ENCODE results near the gene ZNF598. TPM values are rescaled to one million over a fixed set of nuclear protein-coding genes. Genes with fewer than 3 reads are reported as not detected.

Gene ZNF598
- total RNA-seq, 3 donors from 2014 or later: 118 to 127 (median 126) TPM

DNA sequence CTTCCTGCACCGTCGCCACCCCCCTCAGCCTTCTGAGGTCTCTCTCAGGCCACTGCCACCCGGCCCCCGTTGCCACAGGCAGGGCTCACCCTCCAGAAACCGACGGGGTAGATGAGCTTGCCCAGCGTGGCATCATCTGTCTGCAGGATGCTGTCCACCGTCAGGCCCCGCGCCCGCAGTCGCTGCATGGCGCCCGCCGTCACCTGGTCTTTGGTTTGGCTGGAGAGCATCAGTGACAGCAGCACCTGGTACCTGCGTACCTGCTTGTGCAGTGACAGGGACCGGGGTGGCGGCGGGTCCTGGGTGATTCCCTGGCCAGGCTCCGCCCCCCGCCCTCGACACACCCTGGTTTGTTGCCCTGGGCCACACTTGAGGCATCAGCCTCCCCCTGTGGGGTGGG is 34.9 kb upstream of the ZNF598 start:
- Mint-ChIP-seq H3K4me1 (ENCODE audit: low read depth) (peaks cover 16% of the 10 kb centered on the region), H3K36me3 (ENCODE audit: insufficient read depth) (peaks cover 2% of the 10 kb centered on the region), H3K9me3 (no peaks in the 10 kb centered on the region), H3K27me3 (ENCODE audit: low read depth) (no peaks in the 10 kb centered on the region), H3K4me3 (no peak overlapping the region)
- ATAC-seq: no peak
- no peak for DNase-seq

DNA sequence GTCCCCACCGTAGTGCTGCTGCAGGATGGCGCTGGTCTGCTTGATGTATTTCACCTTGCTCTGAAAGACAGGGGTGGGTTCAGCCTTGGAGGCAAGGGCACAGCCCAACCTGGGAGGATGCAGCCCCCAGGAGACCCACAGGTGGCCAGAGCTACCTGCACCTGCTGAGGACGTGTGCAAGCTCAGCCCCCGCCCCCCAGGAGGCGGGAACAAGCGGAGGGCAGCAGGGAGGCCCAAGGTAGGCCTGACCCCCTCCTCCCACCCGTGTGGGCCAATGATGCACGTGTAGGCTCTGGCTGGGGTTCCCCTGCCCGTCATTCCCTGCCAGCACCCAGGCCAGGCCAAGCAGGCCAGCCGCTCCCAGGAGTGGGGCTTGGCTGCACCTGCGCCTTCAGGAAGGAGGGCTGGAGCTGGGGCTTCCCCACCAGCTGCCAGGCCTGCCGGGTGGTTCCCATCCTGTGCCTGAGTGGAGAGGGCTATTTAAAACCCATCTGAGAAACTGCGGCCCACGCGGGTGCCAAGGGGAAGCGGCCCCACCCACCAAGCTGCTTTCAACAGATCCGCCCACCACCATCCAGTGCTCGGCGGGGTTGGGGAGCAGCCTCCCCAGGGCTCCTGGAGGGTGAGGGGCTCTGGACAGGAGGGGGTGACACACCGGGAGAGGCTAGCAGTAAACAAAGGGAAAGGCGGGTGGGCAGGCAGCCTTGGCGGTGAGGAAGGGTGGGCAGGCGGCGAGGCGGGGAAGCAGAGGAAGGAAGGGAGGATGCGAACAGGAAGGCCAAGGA is 34.2 kb upstream of the ZNF598 start:
- Mint-ChIP-seq H3K4me3 (no peak overlapping the region), H3K27me3 (ENCODE audit: low read depth) (no peaks in the 10 kb centered on the region), H3K9me3 (no peaks in the 10 kb centered on the region), H3K36me3 (ENCODE audit: insufficient read depth) (peaks cover 2% of the 10 kb centered on the region), H3K4me1 (ENCODE audit: low read depth) (peaks cover 16% of the 10 kb centered on the region)
- DNase-seq (no peak), ATAC-seq (no peak)

DNA sequence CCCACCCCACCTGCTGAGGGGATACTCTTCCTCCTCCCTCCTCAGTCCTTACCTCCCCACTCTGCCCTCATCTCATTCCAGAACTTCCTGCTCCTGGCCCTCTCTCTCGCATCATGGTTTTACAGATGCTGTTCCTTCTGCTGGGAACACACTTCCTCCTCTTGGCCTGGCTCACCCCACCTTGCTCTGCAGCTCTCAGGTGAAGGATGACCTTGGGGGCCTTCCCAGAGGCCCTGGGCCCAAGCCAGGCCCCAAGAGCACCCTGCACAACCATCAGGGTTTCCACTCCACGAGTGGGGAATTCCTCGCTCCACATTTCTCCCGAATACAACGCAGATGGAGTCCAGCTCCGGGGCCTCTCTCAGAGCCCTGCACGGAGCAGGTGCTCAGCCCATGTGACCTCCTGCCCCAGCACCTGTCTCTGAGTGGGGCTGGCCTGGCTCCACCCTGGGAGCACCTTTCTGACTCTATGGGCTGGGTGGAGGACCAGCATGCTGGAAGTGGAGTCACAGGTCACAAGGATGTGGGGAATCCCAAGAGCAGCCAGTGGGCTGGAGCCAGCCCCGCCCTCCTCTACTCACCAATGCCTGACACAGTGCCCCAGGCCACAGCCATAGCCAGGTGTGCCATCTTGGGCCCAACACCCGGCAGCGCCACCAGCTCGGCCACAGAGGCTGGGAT is 33.5 kb upstream of the ZNF598 start:
- peaks cover 8% of the 10 kb centered on the region for H3K4me1 Mint-ChIP-seq (ENCODE audit: low read depth)
- DNase-seq (no peak), ATAC-seq (no peak)
- no peaks in the 10 kb centered on the region for H3K9me3 Mint-ChIP-seq
- H3K27me3 Mint-ChIP-seq (ENCODE audit: low read depth): no peaks in the 10 kb centered on the region
- H3K4me3 Mint-ChIP-seq: no peak overlapping the region
- H3K36me3 Mint-ChIP-seq (ENCODE audit: insufficient read depth): peaks cover 2% of the 10 kb centered on the region

DNA sequence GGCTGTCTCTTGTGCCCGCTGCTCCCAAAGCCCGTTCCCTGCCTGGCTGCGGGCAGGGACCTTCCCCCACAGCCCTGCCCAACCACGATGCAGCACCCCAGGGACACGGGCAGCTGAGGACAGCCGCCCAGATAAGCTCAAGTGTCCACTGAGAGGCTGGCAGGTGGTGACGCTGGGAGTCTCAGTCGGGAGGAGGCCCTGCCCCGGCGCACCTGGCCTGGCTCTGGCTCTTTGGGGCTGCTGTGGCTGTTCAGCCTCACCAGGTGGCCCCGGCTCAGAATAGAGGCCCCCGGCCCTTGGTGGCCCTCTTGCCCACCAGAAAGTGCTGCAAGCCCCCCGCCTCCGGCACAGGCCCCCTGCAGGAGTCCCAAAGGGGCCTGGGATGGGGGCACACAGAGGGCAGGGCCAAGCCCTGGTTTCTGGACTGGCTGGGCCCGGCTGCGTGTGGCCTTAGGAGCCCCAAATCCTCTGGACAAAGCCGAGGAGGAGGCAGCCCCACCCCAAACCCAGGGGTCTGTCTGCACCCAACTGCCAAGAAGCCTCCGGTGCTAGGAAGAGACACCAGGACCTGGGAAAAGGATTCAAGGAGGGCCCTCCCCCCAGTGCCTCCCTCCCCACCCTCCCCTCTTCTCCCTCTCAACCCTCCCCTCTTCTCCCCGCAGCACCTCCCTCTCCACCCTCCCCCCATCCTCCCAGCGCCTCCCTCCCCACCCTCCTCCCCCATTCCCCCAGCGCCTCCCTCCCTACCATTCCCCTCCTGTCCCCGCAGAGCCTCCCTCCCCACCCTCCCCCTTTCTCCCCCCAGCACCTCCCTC is 32.8 kb upstream of the ZNF598 start:
- H3K4me1 Mint-ChIP-seq (ENCODE audit: low read depth): peaks cover 7% of the 10 kb centered on the region
- no peak overlapping the region for H3K4me3 Mint-ChIP-seq
- peaks cover 2% of the 10 kb centered on the region for H3K36me3 Mint-ChIP-seq (ENCODE audit: insufficient read depth)
- ATAC-seq: no peak
- no peak for DNase-seq
- H3K9me3 Mint-ChIP-seq: no peaks in the 10 kb centered on the region
- H3K27me3 Mint-ChIP-seq (ENCODE audit: low read depth): no peaks in the 10 kb centered on the region

DNA sequence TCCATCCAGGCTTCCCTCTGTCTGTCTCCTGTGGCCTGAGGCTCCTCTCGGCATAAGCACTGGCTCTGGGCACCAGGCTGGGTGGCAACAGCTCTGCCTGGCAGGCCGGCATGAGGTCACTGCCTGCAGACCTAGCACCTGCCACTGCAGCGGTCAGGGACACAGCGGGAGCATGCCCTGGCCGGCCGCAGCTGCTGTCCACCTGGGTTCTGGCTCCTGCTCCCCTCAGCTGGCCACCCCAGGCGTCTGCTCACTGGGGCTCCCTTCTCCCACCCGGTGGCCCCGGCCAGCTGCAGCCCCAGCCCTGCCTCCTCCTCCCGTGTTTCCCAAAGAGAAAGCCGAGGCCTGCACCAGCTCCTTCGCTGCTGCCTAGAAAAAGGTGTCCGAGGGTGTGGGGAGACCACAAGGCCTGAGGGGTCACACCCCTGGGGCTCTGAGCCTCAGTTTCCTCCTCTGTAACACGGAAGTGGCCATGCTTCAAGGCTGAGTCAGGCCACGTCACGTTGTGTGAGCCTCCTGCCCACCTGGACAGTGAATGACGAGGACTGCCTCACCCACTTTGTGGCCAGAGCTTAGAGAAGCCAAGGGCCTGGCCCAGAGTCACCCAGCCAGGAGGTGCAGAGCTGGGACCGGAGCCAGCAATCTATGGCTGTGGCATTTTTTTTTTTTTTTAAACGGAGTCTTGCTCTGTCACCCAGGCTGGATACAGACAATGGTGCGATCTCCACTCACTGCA is 31.3 kb upstream of the ZNF598 start:
- H3K4me1 Mint-ChIP-seq (ENCODE audit: low read depth): no peaks in the 10 kb centered on the region
- DNase-seq: no peak
- no peak overlapping the region for H3K4me3 Mint-ChIP-seq
- H3K27me3 Mint-ChIP-seq (ENCODE audit: low read depth): no peaks in the 10 kb centered on the region
- ATAC-seq: no peak
- H3K36me3 Mint-ChIP-seq (ENCODE audit: insufficient read depth): no peaks in the 10 kb centered on the region
- no peaks in the 10 kb centered on the region for H3K9me3 Mint-ChIP-seq

DNA sequence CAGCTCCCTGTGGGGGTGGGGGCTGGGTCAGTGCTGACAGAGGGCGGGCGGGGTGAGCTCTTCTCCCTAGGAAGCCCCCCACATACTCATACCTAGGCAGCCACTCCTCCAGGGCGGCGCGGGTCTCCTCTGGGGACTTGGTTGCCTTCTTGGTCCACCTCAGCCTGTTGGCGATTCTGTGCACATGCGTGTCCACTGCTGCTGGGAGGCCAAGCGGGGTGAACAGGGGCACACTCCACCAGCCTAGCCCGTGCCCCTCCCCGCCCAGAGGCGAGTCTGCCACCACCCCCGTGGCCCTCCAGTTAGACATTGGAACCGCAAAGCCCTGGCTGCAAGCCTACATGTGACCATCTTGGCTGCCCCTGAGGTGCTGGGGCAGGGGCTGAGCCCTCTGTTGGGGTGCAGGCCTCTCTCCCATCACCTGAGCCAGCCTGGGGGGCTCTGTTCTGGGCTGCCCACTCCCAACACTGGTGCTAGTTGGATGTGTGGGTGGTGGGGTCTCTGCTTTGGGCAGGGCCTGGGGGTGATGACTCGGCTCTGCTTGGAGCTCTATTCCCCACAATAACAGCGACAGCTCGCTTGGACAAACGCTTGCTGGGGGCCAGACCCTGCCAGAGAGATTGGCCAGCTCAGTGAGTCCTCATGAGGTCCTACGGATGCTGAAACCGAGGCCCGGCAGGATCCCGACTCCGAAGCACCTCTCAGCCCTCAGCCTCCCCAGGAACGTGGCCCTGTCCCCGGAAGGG is 30.6 kb upstream of the ZNF598 start:
- Mint-ChIP-seq H3K36me3 (ENCODE audit: insufficient read depth) (no peaks in the 10 kb centered on the region), H3K4me3 (no peak overlapping the region), H3K4me1 (ENCODE audit: low read depth) (no peaks in the 10 kb centered on the region), H3K27me3 (ENCODE audit: low read depth) (no peaks in the 10 kb centered on the region), H3K9me3 (no peaks in the 10 kb centered on the region)
- ATAC-seq (no peak), DNase-seq (no peak)

DNA sequence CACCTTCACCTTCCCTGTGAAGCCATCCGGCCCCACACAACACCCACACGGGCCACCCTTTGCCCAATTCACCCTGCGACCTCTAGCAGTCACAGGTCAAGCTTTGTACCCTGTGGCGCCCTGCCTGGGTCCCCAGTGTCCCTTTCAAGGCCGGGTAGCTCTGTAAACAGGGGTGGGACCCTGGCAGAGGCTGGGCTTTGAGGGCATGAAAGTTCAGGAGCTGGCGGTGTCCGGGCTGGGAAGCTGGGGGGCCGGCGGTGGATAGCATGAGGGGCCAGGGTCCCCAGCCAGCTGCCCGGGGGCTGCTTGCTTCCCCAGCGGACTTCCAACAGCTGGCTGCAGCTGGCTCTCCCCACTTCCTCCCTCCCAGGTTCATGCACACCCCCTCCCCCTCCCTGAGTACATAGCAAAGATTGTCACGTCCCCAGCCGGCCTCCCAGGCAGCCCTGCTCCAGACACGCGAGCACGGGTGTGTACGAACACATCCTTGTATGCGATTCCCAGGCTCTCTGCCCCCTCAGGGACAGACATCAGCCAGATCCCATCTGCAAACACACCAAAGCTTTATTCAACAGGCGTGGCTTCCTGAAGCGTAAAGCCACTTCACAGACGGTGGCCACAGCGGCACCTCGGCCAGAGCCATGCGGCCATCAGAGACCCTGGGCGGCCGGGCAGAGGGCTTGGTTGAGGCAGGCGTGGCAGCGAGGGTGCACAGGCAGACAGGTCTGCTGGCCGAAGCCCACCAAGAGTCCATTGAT is 29.8 kb upstream of the ZNF598 start:
- ATAC-seq (no peak), DNase-seq (no peak)
- Mint-ChIP-seq H3K4me3 (no peak overlapping the region), H3K27me3 (ENCODE audit: low read depth) (no peaks in the 10 kb centered on the region), H3K9me3 (no peaks in the 10 kb centered on the region), H3K36me3 (ENCODE audit: insufficient read depth) (no peaks in the 10 kb centered on the region), H3K4me1 (ENCODE audit: low read depth) (no peaks in the 10 kb centered on the region)

DNA sequence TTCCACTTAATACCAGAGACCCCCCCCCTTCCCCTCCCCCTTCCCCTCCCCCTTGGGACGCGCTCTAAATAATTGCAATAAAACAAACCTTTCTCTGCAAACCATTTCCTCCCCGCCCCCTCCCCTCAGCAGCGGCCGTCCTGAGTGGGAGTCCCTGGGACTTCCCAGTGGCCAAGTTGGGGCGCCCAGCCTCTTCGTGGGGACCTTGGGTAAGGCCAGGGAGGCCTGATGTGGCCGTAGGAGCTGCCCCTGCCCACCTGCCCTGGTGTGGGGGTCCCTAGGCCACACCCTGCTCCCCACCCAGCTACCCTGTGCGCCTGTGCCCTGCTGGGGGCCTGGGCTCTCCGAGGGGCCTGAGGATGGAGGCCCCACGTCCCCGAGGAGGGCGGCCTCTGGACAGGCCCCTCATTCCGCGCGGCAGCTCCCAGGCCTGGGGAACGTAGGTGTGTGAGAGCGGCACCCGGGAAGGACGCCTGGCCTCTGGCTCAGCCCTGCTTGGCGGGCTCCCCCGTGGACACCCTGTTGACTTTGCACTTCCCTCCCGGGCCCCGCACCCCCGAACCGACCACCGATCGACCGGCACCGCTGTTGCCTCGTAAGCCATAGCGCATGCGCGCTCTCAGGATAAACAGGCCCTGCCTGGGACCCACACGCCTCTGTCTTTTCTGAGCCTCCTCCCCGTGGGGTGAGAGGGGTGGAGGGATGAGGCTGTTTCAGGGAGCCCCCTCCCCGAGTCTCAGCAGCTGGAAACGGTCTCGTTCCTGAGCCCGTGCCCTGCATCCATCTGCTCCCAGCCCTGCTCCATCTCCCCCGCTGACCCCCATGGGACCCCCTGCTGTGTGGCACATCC is 29.0 kb upstream of the ZNF598 start:
- Mint-ChIP-seq H3K4me1 (ENCODE audit: low read depth) (no peaks in the 10 kb centered on the region), H3K36me3 (ENCODE audit: insufficient read depth) (no peaks in the 10 kb centered on the region), H3K9me3 (no peaks in the 10 kb centered on the region), H3K4me3 (no peak overlapping the region), H3K27me3 (ENCODE audit: low read depth) (no peaks in the 10 kb centered on the region)
- DNase-seq: no peak
- ATAC-seq: no peak

DNA sequence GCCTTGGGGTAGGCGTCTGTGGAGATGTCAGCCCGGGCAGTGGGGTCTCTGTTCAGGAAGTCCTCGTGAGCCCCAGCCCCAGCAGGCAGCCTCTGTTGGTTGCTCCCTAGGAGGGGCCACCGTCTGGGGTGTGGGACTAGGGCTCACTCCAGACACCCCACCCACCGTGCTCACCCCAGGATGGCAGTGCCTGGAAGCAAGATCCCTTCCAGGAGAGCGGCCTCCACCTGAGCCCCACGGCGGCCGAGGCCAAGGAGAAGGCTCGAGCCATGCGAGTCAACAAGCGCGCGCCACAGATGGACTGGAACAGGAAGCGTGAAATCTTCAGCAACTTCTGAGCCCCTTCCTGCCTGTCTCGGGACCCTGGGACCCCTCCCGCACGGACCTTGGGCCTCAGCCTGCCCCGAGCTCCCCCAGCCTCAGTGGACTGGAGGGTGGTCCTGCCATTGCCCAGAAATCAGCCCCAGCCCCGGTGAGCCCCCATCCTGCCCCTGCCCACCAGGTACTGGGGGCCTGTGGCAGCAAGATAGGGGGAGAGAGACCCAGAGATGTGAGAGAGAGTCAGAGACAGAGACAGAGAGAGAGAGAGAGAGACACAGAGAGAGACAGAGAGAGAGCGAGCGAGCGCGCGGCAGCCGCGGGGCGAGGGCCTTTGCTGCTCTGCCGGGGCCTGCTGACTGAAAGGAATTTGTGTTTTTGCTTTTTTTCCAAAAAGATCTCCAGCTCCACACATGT is 28.2 kb upstream of the ZNF598 start:
- H3K4me1 Mint-ChIP-seq (ENCODE audit: low read depth): no peaks in the 10 kb centered on the region
- H3K36me3 Mint-ChIP-seq (ENCODE audit: insufficient read depth): no peaks in the 10 kb centered on the region
- DNase-seq (no peak), ATAC-seq (no peak)
- H3K27me3 Mint-ChIP-seq (ENCODE audit: low read depth): no peaks in the 10 kb centered on the region
- H3K4me3 Mint-ChIP-seq: no peak overlapping the region
- no peaks in the 10 kb centered on the region for H3K9me3 Mint-ChIP-seq

DNA sequence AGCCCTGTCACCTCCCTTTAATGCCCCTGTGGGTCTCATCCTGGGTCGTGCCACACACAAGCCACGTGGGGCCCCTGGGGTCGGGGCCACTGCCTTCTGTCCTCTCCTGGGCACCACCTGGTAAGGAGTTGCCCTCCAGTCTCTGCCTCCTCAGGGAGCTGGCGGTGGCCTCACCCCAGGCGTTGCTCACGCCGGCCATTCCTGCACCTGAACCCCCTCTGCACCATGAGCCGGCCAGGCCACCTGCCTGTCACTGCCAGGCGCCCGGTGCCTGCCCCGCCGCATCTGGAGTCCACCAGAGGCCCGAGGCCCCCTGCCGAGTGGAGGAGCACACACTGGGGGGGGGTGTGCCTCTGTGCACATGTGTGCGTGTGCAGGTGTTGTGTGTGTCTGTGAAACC is 27.5 kb upstream of the ZNF598 start:
- Mint-ChIP-seq H3K4me1 (ENCODE audit: low read depth) (no peaks in the 10 kb centered on the region), H3K36me3 (ENCODE audit: insufficient read depth) (no peaks in the 10 kb centered on the region), H3K9me3 (no peaks in the 10 kb centered on the region), H3K27me3 (ENCODE audit: low read depth) (no peaks in the 10 kb centered on the region), H3K4me3 (no peak overlapping the region)
- ATAC-seq (no peak), DNase-seq (no peak)

DNA sequence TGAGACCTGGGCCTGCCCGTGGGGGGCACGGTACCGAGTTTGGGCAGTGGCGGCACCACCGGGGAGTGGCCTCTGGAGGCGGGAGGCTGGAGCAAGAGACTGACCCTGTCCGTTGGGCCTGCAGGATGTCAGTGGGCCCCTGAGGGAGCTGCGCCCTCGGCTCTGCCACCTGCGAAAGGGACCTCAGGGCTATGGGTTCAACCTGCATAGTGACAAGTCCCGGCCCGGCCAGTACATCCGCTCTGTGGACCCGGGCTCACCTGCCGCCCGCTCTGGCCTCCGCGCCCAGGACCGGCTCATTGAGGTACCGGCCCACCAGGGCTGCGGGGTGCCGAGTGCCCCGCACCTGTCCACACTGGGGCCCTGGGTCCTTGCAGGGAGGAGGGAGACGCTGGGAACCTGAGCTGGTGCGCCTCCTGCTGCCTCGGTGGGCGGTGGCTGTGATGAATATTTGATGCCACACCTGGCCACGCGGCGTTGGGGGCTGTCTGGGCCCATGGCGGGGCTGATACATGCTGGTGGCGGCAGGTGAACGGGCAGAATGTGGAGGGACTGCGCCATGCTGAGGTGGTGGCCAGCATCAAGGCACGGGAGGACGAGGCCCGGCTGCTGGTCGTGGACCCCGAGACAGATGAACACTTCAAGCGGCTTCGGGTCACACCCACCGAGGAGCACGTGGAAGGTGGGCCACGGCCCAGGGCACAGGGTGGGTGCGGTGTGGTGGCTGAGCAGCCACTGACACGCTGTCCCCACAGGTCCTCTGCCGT is 26.8 kb upstream of the ZNF598 start:
- DNase-seq (no peak), ATAC-seq (no peak)
- no peaks in the 10 kb centered on the region for H3K9me3 Mint-ChIP-seq
- H3K4me3 Mint-ChIP-seq: no peak overlapping the region
- H3K27me3 Mint-ChIP-seq (ENCODE audit: low read depth): no peaks in the 10 kb centered on the region
- H3K36me3 Mint-ChIP-seq (ENCODE audit: insufficient read depth): no peaks in the 10 kb centered on the region
- no peaks in the 10 kb centered on the region for H3K4me1 Mint-ChIP-seq (ENCODE audit: low read depth)
